C4-2B (cell line): ENCODE results near the gene EEF2KMT.

Experiments used
- H3K27ac ChIP-seq: fragments of 450-650 bp; 2 replicates; pipeline ENCODE4 v1.5.1; 2017
- ZFX ChIP-seq: fragments of 450-650 bp; IDR thresholded peaks from 2 replicates; pipeline ENCODE4 v1.6.1; 2017
- TF ChIP-seq, protein P1 (sequence below): fragments of 450-650 bp; conservative IDR thresholded peaks from 2 replicates; pipeline ENCODE4 v1.5.1; 2017; ENCODE audit warnings: mild to moderate bottlenecking

Gene EEF2KMT

DNA sequence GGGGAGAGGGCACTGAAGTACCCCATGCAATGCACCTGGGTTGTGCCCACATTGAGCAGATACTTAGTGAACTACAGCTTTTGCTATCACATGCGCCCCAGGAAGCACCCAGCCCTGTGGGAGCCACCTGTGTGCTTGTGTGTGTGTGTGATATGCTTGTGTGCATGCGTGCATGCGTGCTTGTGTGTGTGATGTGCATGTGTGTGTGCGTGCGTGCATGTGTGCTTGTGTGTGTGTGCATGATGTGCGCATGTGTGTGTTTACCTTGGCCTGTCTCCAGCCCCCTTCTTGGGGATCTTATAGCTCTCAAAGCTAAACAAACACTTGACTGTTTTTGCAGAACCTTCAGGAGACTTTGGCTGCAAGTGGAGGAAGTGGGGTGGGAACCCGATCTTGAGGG lies 32.7 kb downstream of the EEF2KMT start:
- H3K27ac ChIP-seq = no peak overlapping the region

DNA sequence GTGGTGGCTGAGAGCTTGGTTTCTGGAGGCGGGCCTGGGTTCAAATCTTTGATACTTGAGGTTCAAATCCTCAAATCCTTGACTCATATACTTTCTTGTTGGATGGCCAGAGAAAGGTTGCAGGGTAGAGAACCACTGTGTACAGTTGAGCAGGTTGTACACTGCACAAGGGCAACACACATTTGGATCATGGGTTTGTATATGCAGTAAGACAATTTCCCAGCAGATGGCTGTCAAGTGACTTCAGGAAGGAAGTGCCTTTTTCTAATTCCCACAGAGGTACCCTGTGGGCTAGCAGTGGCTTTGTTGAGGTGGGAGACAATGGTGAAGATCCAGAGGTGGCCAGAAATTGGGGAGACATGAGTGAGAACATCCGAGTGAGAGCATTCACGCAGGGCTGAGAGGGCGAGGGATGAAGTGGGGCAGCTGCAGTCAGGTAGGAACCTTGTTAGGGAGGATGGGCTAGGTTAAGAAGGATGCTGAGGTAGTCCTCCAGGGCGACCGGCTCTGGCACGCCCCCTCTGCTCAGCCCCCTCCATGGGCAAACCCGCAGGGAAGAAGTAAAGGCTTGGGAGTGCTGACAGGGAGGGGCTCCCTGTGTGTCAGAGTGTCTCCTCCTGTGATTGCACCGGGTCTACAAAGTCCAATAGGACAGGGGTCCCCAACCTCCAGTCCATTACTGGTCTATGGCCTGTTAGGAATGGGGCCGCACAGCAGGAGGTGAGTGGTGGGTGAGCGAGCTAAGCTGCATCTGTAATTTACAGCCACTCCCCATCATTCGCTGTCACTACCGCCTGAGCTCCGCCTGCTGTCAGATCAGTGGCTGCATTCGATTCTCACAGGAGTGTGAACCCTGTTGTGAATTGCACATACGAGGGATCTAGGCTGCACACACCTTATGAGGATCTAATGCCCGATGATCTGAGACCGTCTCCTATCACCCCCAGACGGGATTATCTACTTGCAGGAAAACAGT lies 34.5 kb downstream of the EEF2KMT start:
- TF ChIP-seq, protein P1, sequence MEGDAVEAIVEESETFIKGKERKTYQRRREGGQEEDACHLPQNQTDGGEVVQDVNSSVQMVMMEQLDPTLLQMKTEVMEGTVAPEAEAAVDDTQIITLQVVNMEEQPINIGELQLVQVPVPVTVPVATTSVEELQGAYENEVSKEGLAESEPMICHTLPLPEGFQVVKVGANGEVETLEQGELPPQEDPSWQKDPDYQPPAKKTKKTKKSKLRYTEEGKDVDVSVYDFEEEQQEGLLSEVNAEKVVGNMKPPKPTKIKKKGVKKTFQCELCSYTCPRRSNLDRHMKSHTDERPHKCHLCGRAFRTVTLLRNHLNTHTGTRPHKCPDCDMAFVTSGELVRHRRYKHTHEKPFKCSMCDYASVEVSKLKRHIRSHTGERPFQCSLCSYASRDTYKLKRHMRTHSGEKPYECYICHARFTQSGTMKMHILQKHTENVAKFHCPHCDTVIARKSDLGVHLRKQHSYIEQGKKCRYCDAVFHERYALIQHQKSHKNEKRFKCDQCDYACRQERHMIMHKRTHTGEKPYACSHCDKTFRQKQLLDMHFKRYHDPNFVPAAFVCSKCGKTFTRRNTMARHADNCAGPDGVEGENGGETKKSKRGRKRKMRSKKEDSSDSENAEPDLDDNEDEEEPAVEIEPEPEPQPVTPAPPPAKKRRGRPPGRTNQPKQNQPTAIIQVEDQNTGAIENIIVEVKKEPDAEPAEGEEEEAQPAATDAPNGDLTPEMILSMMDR = no peak; the same call in 1 of the 2 replicates
- no peak for TF ChIP-seq ZFX
- no peak overlapping the region for H3K27ac ChIP-seq

More for the DNA sequence above, 32.7 kb downstream of the EEF2KMT start:
- TF ChIP-seq ZFX = no peak
- TF ChIP-seq, protein P1 = no peak

DNA sequence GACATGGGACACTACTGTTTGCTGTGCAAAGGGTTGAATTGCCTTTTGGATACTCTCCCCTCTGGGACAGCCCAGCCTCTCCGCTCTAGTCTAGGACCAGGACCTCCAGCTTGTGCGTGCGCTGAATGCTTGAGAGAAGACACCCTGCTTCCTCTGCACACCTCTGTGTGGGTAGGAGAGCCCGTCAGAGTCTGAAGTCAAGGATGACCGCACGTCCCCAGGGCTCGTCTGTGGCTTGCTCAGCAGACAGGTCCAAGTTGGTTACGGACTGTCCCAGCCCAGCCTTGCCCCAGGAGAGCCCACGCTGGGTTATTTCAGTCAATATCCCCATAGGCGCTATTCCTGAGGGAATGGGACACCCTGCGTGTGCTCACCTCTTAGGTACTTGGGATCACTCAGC lies 35.5 kb downstream of the EEF2KMT start:
- no peak overlapping the region for H3K27ac ChIP-seq
- no peak for TF ChIP-seq ZFX
- TF ChIP-seq, protein P1 = no peak

DNA sequence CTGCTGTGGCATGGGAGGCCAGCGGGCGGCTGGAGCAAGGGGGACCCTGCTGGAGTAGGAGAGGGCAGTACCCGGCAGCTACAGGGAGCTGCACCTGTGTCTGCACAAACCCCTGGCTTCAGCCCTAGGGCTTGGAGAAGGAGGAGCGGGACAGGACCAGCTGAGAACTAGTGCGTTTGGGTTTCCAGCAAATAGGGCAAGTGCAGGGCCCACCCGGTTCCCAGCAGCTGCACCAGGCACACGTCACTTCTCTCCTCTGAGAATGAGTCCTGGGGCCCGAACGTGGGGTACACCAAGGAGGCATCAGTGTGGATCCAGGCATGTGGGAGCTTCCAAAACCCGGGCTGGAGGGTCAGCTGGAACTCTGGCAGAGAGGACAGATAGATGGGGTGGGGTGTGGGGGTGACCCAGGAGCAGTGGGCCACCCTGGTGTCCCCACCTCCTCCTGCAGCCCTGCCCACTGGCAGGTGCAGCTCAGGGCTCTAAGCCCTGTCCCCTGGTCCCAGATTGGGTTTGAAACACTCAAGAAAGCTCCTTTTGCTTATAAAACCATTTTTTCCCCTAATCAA lies 37.4 kb downstream of the EEF2KMT start:
- TF ChIP-seq ZFX = no peak
- TF ChIP-seq, protein P1 = no peak

DNA sequence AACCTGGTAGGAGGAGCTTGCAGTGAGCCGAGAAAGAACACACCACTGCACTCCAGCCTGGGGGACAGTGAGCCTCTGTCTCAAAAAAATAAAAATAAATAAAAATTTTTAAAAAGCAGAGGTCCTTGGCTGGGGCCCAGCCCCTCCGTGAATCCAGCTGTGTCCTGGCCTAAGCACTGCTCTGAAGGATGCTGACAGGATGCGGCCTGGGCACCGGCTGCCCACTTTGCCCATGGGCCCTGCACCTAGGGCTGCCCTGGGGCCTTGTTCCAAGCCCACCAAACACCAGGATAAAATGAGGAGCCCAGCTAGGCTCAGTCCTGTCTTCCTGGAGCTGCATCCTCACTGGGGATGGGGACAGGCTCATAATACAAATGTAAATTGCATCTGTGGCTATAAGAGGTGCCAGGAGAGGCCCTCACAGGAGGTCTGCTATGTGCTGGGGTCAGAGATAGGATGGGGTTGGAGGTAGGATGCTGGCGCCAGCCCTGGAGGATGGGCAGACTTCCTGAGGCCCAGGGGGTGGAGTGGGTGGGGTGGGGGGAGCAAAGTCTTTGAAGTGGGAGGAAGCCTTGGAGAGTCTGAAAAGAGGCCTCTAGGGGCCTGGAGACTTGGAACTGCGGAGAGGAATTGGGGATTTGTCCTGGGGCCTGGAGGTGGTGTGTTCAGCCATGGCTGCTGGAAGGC lies 38.1 kb downstream of the EEF2KMT start:
- TF ChIP-seq, protein P1 = no peak
- TF ChIP-seq ZFX = no peak

More for the DNA sequence above, 37.4 kb downstream of the EEF2KMT start:
- no peak overlapping the region for H3K27ac ChIP-seq

DNA sequence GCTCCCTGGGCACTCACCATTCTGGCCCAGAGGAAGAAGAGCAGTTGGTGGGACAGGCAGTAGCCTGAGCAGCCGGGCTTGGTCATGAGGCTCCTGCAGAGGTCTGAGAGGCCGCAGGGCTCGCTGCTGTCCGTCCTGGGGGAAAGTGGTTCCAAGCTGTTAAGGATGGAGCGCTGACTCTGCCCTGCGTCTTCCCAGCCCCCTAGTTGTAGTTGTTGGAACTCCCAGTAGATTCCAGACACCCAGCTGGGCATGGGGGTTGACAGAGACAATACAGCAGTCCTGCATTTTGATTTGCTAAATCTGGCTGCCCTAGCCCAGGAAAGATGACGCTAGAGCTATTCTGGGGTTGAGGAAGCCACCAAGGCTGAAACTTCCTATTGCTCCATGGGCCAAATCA lies 39.1 kb downstream of the EEF2KMT start:
- TF ChIP-seq ZFX = no peak
- TF ChIP-seq, protein P1 = no peak; the same call in 1 of the 2 replicates
- no peak overlapping the region for H3K27ac ChIP-seq

More for the DNA sequence above, 38.1 kb downstream of the EEF2KMT start:
- no peak overlapping the region for H3K27ac ChIP-seq
